ENCODE data around the gene NFAT5.
"Not testable (repeated sequence)": the region's sequence is repeated elsewhere in the genome, so short reads cannot be mapped to it uniquely, and the experiment has no call there.

NFAT5 gene

DNA sequence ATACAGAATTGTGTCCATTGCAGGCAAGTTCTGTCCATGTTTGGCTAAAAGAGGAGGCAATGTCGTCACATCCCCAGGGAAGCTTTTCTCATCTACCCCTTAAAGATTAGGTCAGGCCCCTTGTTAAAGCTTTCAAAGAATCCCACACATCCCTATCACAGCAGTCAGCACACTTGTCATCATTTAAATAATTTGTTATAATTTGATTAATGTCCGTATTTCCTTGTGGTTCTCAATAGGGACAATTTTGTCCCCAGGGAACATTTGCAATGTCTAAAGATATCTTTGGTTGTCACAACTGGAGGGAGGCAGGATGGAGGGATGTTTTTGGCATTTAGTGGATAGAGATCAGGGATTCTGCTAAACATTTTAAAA, 28.1 kb upstream of the NFAT5 start:
- peaks cover 42% of the 10 kb centered on the region for H3K4me1 Mint-ChIP-seq (ENCODE audit: low read depth)
- H3K36me3 Mint-ChIP-seq (ENCODE audit: low read depth) = no peaks in the 10 kb centered on the region
- no peaks in the 10 kb centered on the region for H3K9me3 Mint-ChIP-seq
- no peak overlapping the region for H3K27ac Mint-ChIP-seq
- H3K27me3 Mint-ChIP-seq = no peaks in the 10 kb centered on the region
- H3K4me3 Mint-ChIP-seq = no peak overlapping the region

- no peak overlapping the region for H3K27ac Mint-ChIP-seq
- peaks cover 35% of the 10 kb centered on the region for H3K4me1 Mint-ChIP-seq (ENCODE audit: low read depth)
- no peaks in the 10 kb centered on the region for H3K36me3 Mint-ChIP-seq (ENCODE audit: low read depth)
- H3K4me3 Mint-ChIP-seq = no peak overlapping the region
- H3K9me3 Mint-ChIP-seq = no peaks in the 10 kb centered on the region
- H3K27me3 Mint-ChIP-seq = no peaks in the 10 kb centered on the region
These were observed 27.0 kb upstream of the NFAT5 start for GRCh38 chr16:69538808-69539207.

DNA sequence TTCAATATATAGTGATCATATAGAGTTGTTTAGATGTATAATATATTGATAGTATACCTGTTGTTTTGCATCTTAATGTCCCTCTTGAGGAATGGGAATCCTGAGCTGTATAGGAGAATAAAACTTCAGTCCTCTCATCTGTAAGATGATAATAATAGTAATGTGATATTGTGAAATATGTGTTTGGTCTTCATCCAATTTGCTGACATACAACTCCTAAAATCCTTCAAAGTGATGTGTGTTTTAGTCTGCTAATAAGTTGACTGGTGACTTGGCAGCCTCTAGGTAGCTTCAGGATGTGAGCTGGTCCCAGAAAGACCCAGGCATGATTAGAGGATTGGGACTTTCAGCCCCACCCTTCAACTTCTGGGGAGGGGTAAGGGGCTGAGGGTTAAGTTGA, 22.8 kb upstream of the NFAT5 start:
- no peaks in the 10 kb centered on the region for H3K9me3 Mint-ChIP-seq
- H3K27ac Mint-ChIP-seq = no peak overlapping the region
- H3K36me3 Mint-ChIP-seq (ENCODE audit: low read depth) = no peaks in the 10 kb centered on the region
- peaks cover 15% of the 10 kb centered on the region for H3K4me1 Mint-ChIP-seq (ENCODE audit: low read depth)
- no peaks in the 10 kb centered on the region for H3K27me3 Mint-ChIP-seq
- no peak overlapping the region for H3K4me3 Mint-ChIP-seq

DNA sequence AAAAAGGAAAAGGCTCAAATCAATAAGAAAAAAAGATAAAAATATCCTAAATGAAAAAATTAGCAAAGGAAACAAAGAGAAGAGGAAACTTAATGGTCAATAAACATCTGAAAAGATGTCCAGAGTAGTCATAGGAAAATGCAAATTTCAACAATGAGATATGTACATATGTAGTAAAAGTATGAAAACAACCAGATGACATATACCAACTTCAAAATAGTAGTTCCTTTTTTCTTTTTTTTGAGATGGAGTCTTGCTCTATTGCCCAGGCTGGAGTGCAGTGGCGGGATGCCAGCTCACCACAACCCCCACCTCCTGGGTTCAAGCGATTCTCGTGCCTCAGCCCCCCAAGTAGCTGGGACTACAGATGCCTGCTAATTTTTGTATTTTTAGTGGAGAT, 21.7 kb upstream of the NFAT5 start:
- Mint-ChIP-seq H3K4me1 (ENCODE audit: low read depth) (peaks cover 15% of the 10 kb centered on the region), H3K27ac (no peak overlapping the region), H3K36me3 (ENCODE audit: low read depth) (no peaks in the 10 kb centered on the region), H3K4me3 (no peak overlapping the region), H3K27me3 (no peaks in the 10 kb centered on the region), H3K9me3 (no peaks in the 10 kb centered on the region)

DNA sequence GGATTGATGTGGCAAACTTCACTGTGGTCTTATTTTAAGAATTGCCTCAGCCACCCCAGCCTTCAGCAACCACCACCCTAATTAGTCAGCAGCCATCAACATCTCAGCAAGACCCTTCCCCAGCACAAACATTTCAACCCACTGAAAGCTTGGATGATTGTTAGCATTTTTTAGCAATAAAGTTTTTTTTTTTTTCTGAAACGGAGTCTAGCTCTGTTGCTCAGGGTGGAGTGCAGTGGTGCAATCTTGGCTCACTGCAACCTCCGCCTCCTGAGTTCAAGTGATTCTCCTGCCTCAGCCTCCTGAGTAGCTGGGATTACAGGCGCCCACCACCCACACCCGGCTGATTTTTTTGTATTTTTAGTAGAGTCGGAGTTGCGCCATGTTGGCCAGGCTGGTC, 19.1 kb upstream of the NFAT5 start:
- not testable (repeated sequence) for H3K27ac Mint-ChIP-seq; H3K9me3 Mint-ChIP-seq; H3K4me3 Mint-ChIP-seq; H3K27me3 Mint-ChIP-seq; H3K36me3 Mint-ChIP-seq (ENCODE audit: low read depth); H3K4me1 Mint-ChIP-seq (ENCODE audit: low read depth)

DNA sequence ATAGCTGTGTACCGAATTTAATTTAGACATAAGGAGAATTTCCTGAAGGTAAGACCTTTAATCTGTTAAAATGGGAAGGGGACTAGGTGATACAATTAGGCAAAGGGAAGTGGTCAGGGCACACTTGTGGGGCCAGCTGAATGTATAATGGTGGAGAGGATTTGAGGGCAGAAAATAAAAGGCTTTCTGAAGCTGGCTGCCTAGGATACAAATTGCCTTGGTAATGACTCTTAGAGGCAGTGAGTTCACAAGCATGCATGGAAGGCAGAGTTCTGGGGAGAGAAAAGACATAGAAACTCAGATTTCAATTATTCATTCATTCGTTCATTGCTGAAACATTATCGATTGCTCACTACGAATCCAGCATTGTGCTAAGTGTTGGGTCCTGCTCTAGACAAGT, 12.4 kb upstream of the NFAT5 start:
- H3K27me3 Mint-ChIP-seq = no peaks in the 10 kb centered on the region
- H3K36me3 Mint-ChIP-seq (ENCODE audit: low read depth) = no peaks in the 10 kb centered on the region
- peaks cover 21% of the 10 kb centered on the region for H3K4me1 Mint-ChIP-seq (ENCODE audit: low read depth)
- H3K9me3 Mint-ChIP-seq = peaks cover 5% of the 10 kb centered on the region
- no peak overlapping the region for H3K4me3 Mint-ChIP-seq
- H3K27ac Mint-ChIP-seq = no peak overlapping the region

DNA sequence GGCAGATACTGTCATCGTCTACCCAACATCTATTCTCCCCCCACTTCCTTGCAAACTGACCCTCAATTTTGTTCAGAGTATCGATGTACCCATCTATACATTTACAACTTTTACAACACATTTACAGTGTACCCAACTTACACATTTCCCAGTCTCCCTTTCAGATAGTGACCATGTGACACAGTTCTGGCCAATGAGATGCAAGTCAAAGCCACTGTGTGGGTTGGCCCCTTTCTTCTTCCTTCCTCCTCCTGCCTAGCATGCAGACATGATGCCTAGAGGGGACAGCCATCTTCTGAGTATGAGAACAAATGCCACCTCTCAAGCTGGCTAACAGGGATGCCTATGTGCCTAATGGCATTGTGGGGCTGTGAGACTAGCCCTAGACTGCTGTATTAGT, 11.3 kb upstream of the NFAT5 start:
- no peak overlapping the region for H3K27ac Mint-ChIP-seq
- peaks cover 21% of the 10 kb centered on the region for H3K4me1 Mint-ChIP-seq (ENCODE audit: low read depth)
- no peak overlapping the region for H3K4me3 Mint-ChIP-seq
- peaks cover 5% of the 10 kb centered on the region for H3K9me3 Mint-ChIP-seq
- no peaks in the 10 kb centered on the region for H3K36me3 Mint-ChIP-seq (ENCODE audit: low read depth)
- H3K27me3 Mint-ChIP-seq = no peaks in the 10 kb centered on the region

- Mint-ChIP-seq H3K27me3 (no peaks in the 10 kb centered on the region), H3K4me1 (ENCODE audit: low read depth) (peaks cover 24% of the 10 kb centered on the region), H3K4me3 (no peak overlapping the region), H3K27ac (peak overlapping the region; percentile 28), H3K36me3 (ENCODE audit: low read depth) (no peaks in the 10 kb centered on the region), H3K9me3 (peaks cover 5% of the 10 kb centered on the region)
These were observed 10.3 kb upstream of the NFAT5 start for GRCh38 chr16:69555437-69555836.

GRCh38 chr16:69555867-69556266, 9.9 kb upstream of the NFAT5 start:
- H3K27ac Mint-ChIP-seq = no peak overlapping the region
- no peaks in the 10 kb centered on the region for H3K36me3 Mint-ChIP-seq (ENCODE audit: low read depth)
- no peaks in the 10 kb centered on the region for H3K27me3 Mint-ChIP-seq
- peaks cover 5% of the 10 kb centered on the region for H3K9me3 Mint-ChIP-seq
- H3K4me1 Mint-ChIP-seq (ENCODE audit: low read depth) = peaks cover 28% of the 10 kb centered on the region
- no peak overlapping the region for H3K4me3 Mint-ChIP-seq

DNA sequence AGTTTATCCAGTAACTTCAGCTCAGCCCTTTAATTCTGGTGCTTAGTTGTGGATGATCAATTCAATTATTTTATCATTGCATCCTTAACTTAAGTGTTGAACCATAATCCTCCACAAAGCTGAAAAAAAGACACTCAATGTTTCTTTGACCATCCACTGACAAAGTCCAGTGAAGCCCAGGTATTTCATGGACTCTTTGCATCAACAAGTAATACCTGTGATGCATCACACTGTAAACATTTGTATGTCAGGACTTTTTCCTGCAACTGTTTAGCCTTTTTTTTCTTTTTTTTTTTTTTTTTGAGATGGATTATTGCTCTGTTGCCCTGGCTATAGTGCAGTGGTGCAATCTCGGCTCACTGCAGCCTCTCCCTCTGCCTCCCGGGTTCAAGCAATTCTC, 6.6 kb upstream of the NFAT5 start:
- peaks cover 5% of the 10 kb centered on the region for H3K9me3 Mint-ChIP-seq
- H3K27ac Mint-ChIP-seq = no peak overlapping the region
- no peaks in the 10 kb centered on the region for H3K36me3 Mint-ChIP-seq (ENCODE audit: low read depth)
- no peak overlapping the region for H3K4me3 Mint-ChIP-seq
- H3K4me1 Mint-ChIP-seq (ENCODE audit: low read depth) = peaks cover 57% of the 10 kb centered on the region
- no peaks in the 10 kb centered on the region for H3K27me3 Mint-ChIP-seq

DNA sequence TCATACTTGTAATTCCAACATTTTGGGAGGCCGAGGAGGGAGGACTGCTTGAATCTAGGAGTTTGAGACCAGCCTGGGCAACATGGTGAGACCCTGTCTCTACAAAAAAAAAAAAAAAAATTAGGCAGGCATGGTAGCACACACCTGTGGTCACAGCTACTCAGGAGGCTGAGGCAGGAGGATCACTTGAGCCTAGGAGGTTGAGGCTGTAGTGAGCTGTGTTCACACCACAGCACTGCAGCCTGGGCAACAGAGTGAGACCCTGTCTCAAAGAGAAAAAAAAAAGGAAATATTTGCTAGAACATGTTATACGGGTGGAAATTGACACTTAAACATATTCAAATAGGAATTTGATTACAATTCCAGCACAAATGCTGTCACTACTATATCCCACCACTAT, 4.4 kb upstream of the NFAT5 start:
- H3K27me3 Mint-ChIP-seq = not testable (repeated sequence)

GRCh38 chr16:69561901-69562300, 3.9 kb upstream of the NFAT5 start:
- H3K27me3 Mint-ChIP-seq = no peaks in the 10 kb centered on the region
- H3K4me1 Mint-ChIP-seq (ENCODE audit: low read depth) = peaks cover 43% of the 10 kb centered on the region
- H3K4me3 Mint-ChIP-seq = no peak overlapping the region
- H3K9me3 Mint-ChIP-seq = no peaks in the 10 kb centered on the region
- H3K27ac Mint-ChIP-seq = peak overlapping the region; percentile 51
- peaks cover 9% of the 10 kb centered on the region for H3K36me3 Mint-ChIP-seq (ENCODE audit: low read depth)

More for the DNA sequence above, 4.4 kb upstream of the NFAT5 start:
- peaks cover 43% of the 10 kb centered on the region for H3K4me1 Mint-ChIP-seq (ENCODE audit: low read depth)
- H3K4me3 Mint-ChIP-seq; H3K9me3 Mint-ChIP-seq; H3K27ac Mint-ChIP-seq; H3K36me3 Mint-ChIP-seq (ENCODE audit: low read depth): not testable (repeated sequence)

GRCh38 chr16:69562813-69563212, 3.0 kb upstream of the NFAT5 start:
- peaks cover 49% of the 10 kb centered on the region for H3K4me1 Mint-ChIP-seq (ENCODE audit: low read depth)
- peaks cover 16% of the 10 kb centered on the region for H3K36me3 Mint-ChIP-seq (ENCODE audit: low read depth)
- H3K4me3 Mint-ChIP-seq = no peak overlapping the region
- no peak overlapping the region for H3K27ac Mint-ChIP-seq
- no peaks in the 10 kb centered on the region for H3K27me3 Mint-ChIP-seq
- H3K9me3 Mint-ChIP-seq = no peaks in the 10 kb centered on the region

DNA sequence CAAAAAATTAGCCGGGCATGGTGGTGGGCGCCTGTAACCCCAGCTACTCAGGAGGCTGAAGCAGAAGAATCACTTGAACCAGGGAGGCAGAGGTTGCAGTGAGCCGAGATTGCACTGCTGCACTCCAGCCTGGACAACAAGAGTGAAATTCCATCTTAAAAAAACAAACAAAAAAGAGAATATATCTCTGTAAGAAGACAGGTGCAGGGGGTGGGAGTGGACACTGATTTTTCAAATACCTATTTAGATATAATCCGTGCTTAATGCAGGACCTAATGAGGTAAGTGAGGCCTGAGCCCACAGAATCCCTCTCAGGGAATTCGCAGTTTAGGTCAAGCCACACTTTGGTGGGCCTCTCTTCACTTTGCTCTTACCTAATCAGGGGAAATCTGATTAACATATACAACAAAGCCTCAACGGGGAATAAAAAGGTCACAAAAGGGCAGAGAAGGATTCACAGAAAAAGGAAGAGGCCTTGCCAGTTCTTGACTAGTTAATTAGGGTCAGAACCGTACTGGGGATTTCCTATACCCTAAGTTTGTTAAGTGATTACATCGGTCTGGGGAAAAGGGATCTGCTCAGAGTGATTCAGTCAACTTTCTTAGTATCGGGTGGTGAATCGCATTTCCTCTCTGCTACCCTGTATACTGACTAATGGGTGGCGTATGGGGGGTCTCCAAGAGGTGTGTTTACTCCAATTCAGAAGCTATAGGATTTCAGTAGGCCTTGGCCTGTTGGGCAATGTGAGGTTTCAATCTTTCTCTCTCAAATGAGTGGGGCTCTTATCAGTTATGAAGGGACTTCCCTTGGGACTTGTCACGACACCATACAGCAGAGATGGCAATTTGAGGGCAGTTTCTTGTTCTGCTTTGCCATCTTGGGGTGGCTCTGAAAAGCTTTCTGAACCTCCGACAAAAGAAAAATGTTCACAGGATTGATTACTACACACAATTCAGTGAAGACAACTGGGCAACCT, 1.9 kb upstream of the NFAT5 start:
- H3K27ac Mint-ChIP-seq = peak overlapping the region; percentile 99
- H3K36me3 Mint-ChIP-seq (ENCODE audit: low read depth) = peaks cover 21% of the 10 kb centered on the region
- peak overlapping the region; percentile 91 for H3K4me3 Mint-ChIP-seq
- no peaks in the 10 kb centered on the region for H3K27me3 Mint-ChIP-seq
- H3K4me1 Mint-ChIP-seq (ENCODE audit: low read depth) = peaks cover 56% of the 10 kb centered on the region
- H3K9me3 Mint-ChIP-seq = no peaks in the 10 kb centered on the region

DNA sequence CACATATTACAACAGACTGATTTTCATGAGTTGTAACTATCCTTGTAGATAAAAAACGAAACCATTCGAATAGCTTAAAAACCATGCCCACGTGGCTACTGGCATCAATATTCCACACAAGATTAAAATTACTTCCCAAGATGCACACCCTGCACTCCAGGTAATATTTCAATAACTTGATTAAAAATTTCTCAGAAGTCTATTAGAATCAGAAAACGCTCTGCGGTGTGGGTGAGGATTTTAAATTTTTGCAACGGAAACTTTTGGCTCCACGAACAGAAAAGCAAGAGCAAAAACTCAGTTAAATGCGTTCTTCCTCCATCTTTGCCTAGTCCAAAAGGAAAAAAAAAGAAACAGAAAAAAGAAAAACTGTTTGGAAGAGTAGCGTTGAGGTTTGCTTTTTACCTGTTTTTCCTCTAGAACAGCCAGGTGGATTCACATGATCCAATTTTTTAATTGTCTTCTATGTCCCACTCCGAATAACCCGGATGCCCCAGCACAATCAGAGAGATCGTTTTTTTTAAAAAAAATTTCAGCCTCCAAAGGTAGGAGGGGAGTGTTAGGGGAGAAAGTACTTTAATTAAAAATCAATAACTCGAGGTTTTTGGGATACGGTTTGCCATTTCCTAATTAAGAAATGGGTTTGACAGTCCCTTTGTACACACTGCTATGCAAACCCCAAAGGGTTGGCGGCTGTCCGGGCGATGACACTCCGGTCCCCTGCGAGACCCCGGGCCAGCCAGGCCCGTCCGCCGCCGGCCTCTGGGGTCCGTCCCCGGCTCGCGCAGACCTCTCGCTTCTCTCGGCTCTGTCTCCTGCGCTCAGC, 708 bp upstream of the NFAT5 start:
- H3K4me3 Mint-ChIP-seq = peak overlapping the region; percentile 91
- H3K27ac Mint-ChIP-seq = peak overlapping the region; percentile 99
- no peaks in the 10 kb centered on the region for H3K9me3 Mint-ChIP-seq
- peaks cover 67% of the 10 kb centered on the region for H3K4me1 Mint-ChIP-seq (ENCODE audit: low read depth)
- H3K36me3 Mint-ChIP-seq (ENCODE audit: low read depth) = peaks cover 32% of the 10 kb centered on the region
- no peaks in the 10 kb centered on the region for H3K27me3 Mint-ChIP-seq

Data from stimulated activated naive CD8-positive, alpha-beta T cell treated with anti-CD3 and anti-CD28 coated beads, Interleukin-15, Interleukin-2, amounts not matched to agents 100 ng/mL and 50 ng/mL, for 24 hours (primary cell).